Measurements from ENCODE around the gene LMOD2.

The LMOD2 gene

DNA sequence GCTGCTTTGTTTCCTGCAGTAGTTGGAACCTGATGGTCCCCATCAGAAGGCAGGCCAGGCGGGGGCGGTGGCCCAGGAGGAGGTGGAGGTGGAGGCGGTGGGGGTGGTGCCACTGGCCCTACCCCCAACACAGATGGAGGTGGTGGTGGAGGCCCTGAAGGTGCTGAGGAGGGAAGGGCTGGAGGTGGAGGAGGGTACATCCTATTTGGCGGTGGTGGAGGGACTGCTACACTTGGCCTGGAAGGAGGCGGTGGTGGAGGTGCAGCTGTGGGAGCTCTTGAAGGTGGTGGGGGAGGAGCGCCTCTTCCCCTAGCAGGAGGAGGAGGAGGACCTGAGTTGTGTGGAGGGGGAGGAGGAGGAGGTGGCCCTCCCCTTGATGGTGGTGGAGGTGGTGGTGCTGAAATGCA, 36.8 kb downstream of the LMOD2 start:
- TF ChIP-seq, protein P1, sequence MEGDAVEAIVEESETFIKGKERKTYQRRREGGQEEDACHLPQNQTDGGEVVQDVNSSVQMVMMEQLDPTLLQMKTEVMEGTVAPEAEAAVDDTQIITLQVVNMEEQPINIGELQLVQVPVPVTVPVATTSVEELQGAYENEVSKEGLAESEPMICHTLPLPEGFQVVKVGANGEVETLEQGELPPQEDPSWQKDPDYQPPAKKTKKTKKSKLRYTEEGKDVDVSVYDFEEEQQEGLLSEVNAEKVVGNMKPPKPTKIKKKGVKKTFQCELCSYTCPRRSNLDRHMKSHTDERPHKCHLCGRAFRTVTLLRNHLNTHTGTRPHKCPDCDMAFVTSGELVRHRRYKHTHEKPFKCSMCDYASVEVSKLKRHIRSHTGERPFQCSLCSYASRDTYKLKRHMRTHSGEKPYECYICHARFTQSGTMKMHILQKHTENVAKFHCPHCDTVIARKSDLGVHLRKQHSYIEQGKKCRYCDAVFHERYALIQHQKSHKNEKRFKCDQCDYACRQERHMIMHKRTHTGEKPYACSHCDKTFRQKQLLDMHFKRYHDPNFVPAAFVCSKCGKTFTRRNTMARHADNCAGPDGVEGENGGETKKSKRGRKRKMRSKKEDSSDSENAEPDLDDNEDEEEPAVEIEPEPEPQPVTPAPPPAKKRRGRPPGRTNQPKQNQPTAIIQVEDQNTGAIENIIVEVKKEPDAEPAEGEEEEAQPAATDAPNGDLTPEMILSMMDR (IDR thresholded peaks at IDR 0.05; ENCODE audit: low read depth, low read length): no peak
- no peak overlapping the region for H3K4me3 ChIP-seq (ENCODE audit: low read depth, low read length)

DNA sequence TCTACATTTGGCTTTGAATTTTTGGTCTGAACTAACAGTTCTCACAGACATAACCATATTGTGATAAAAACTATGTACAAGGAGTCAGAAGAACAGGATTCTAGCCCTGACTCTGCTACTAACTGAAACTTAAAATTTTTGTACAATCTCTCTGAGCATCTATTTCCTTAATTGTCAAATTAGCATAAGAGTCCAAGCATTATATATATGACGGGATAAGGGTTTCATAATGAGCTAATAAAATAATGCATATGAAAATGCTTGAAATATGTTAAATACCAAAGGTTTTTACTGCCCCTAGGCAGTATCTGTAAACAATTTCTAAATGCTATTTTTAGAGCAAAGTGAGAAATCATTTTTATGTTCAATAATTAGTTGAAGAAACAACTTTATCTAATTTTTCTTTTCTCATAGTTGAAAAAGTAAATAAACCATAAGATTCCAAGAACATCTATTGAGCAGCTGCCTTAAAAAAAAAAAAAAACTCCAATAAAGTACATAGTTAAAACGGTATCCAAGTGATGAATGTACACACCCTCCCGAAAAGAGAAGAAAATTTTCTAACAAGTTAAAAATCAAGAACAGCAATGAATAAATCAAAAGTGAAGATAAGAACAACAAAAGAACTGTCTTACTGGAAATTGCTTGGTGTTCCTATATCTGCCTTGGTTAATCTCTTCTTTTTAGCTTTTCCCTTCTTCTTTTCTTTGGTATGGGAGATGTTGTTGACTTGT, 40.4 kb downstream of the LMOD2 start:
- TF ChIP-seq, protein P1 (IDR thresholded peaks at IDR 0.05; ENCODE audit: low read depth, low read length): no peak
- H3K4me3 ChIP-seq (ENCODE audit: low read depth, low read length): no peak overlapping the region

DNA sequence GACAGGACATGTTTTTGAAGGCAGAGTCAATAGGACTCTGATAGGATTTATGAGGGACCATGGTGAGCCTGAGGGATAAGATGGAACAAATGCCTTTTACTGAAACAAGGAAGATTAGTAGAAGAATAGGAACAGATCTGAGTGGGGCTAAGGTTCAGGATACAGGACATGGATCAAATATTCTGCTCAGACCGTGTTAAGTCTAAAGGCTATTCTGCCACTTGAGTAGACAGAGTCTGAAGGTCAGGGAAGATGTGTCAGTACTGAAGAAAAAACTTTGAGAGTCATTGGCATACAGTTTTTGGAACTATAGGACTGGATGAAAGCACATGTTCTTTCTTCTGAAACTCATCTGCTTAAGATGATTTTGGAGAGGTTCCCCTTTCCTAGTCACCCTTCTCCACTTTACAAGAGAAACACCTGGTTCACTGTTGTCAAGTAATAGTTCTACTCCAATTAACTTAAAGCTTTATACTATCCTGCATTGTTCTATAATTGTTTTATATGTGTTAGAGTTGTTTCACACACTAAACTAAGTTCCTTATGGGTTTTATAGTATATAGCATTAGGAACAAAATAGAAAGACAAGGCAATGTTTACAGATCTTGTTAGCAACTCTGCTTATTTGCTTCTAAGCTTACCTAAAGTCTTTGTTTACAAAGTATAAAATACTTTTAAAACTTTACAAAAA, 49.7 kb downstream of the LMOD2 start:
- TF ChIP-seq, protein P1 (IDR thresholded peaks at IDR 0.05; ENCODE audit: low read depth, low read length): no peak
- H3K4me3 ChIP-seq (ENCODE audit: low read depth, low read length): no peak overlapping the region

DNA sequence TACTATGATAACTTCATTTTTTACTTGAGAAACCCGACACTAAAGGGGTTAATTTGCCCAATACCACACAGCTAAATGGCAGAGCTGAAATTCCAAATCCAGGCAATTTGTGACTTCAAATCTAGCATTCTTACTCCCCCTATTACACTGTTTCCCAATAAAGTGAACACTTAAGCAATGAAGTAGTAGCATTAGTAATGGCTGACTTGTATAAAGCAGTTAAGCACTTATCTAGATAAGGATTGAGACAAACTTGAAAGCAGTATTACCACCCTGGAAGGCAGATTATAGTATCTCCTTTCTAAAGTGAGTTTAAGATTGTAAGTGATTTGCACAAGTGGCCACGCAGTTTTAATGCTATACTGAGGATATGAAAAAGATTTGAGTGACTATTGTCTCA, 53.9 kb downstream of the LMOD2 start:
- TF ChIP-seq, protein P1 (IDR thresholded peaks at IDR 0.05; ENCODE audit: low read depth, low read length): no peak
- no peak overlapping the region for H3K4me3 ChIP-seq (ENCODE audit: low read depth, low read length)

DNA sequence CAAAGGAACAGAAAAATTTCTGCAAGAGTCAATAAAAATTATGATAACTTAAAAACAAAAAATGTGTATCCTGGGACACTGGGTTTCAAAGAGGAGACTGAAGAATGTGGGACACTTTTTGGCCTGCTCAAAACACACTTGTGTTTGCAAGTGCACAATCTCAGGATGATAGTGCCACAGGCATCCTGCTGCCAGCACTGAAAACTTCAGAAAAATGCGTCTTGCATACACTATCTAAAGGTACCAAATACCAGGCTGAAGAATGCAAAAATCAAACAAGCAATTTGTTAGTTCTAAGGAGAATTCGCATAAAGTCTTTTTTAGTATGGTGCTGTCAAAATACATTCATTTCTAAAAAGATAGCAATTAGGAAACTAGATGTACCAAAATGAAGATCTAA, 55.0 kb downstream of the LMOD2 start:
- no peak overlapping the region for H3K4me3 ChIP-seq (ENCODE audit: low read depth, low read length)
- TF ChIP-seq, protein P1 (IDR thresholded peaks at IDR 0.05; ENCODE audit: low read depth, low read length): no peak

DNA sequence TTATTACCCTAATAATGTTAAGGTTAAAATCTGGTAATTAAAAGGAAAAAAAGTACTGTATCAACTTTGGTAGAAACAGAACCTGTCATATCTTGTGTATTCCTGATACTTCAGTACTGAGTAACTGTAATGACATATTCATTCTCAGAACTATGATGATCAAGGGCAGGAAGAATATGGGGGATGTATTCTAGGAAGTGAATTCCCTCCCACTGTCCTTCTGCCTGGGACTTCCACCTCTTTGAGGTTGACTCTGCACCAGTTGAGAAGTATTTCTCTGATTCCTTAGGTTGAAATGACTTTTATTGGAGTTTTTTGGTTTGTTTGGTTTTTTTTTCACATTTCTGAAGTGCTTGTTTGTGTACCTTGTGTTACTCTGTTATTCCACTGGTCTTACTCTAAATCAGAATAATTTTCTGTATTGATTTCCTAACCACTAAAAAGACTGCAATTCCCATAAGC, 56.2 kb downstream of the LMOD2 start:
- TF ChIP-seq, protein P1 (IDR thresholded peaks at IDR 0.05; ENCODE audit: low read depth, low read length): no peak
- no peak overlapping the region for H3K4me3 ChIP-seq (ENCODE audit: low read depth, low read length)

DNA sequence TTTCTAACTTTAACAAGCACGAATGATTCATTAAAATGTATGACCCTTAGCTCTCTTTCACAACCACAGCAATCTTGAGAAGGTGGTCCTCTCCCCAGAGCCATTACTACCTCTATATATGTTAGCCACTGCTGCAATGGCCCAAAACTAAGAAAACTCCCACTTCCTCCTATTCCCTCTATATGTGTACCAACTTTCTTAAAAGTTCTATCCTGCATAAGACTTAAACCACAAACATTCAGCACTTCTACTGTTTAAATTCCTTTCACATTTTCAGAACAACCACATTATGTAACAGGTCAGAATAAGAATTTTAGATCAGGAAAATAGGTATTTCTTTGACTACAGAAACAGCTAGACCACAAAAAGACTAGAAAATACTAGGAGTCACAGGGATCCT, 57.0 kb downstream of the LMOD2 start:
- TF ChIP-seq, protein P1 (IDR thresholded peaks at IDR 0.05; ENCODE audit: low read depth, low read length): no peak
- no peak overlapping the region for H3K4me3 ChIP-seq (ENCODE audit: low read depth, low read length)

All from WI38 (cell line).